Endothelial cell of umbilical vein (primary cell): ENCODE data around the gene TTC21B. TPM values are rescaled to one million over a fixed set of nuclear protein-coding genes. Genes with fewer than 3 reads are reported as not detected.

Source experiments
- BruUV-seq: library from RNA; stranded (reverse); fragments of 400-500 nt; replicated peaks from 2 replicates; lab custom pipeline; 2021; lab: Mats Ljungman, UMichigan
- CTCF ChIA-PET: fragments of 300-600, 350-600 bp; sonication (Branson Sonifier 250); formaldehyde crosslinking; loops from one replicate; lab custom pipeline; 2021; ENCODE audit warnings: antibody characterized with exemption, inconsistent platforms; lab: Charles Lee
- POLR2A ChIA-PET: fragments of 300-600, 350-600 bp; sonication (Branson Sonifier 250); formaldehyde crosslinking; loops from one replicate; lab custom pipeline; 2021; ENCODE audit warnings: antibody characterized with exemption, inconsistent platforms; lab: Charles Lee
- DNase-seq: peaks from one replicate; pipeline ENCODE4 v3.0.0-alpha.2; 2011; ENCODE audit warnings: low read depth, low spot score
- FAIRE-seq: peaks from 2 replicates; lab custom pipeline; 2011; peaks lifted over from hg19 to GRCh38; lab: Jason Lieb, UNC
- H2AFZ ChIP-seq: 2 replicates; pipeline ENCODE4 v1.6.0; 2012; ENCODE audit warnings: low read depth, low read length, control low read depth, inconsistent platforms
- H3K27ac ChIP-seq: 2 replicates; pipeline ENCODE4 v1.5.1; 2011; ENCODE audit warnings: low read depth, mild to moderate bottlenecking, control low read depth, low read length, moderate library complexity; ENCODE audit not compliant: insufficient read depth
- H3K27me3 ChIP-seq, 2 experiments: 2 replicates each; pipeline versions ENCODE4 v1.6.0 to v1.6.1; 2011; ENCODE audit warnings: low read length in 2 of 2, mixed read lengths in 1 of 2; ENCODE audit not compliant: control insufficient read depth in 2 of 2, insufficient read depth in 2 of 2
- H3K36me3 ChIP-seq, 2 experiments: 2 replicates in 1 of 2; 3 replicates in 1 of 2; pipeline ENCODE4 v1.5.1; 2011; ENCODE audit warnings: low read length in 2 of 2, mild to moderate bottlenecking in 1 of 2, moderate library complexity in 1 of 2; ENCODE audit not compliant: control insufficient read depth in 2 of 2, insufficient read depth in 2 of 2; ENCODE audit errors: extremely low read depth in 1 of 2
- H3K4me1 ChIP-seq: 3 replicates; pipeline ENCODE4 v1.5.1; 2011; ENCODE audit warnings: mild to moderate bottlenecking, low read length; ENCODE audit not compliant: control insufficient read depth, insufficient read depth; ENCODE audit errors: extremely low read depth
- H3K4me2 ChIP-seq: 2 replicates; pipeline ENCODE4 v1.6.1; 2011; ENCODE audit warnings: low read length, control low read depth, mixed read lengths; ENCODE audit not compliant: insufficient read depth
- H3K4me3 ChIP-seq, 3 experiments: fragments of 200-600 bp in 1 of 3; sonication (generic), shearing (Covaris generic) in 1 of 3; replicated peaks in 1 of 3; 2 replicates each; pipeline ENCODE4 v1.5.1; 2011 to 2016; ENCODE audit warnings: control low read depth in 3 of 3, low read length in 3 of 3, mild to moderate bottlenecking in 2 of 3, inconsistent platforms in 1 of 3, low read depth in 1 of 3, moderate library complexity in 1 of 3; ENCODE audit not compliant: insufficient read depth in 1 of 3
- H3K79me2 ChIP-seq: 2 replicates; pipeline ENCODE4 v1.6.0; 2012; ENCODE audit warnings: low read length, inconsistent platforms; ENCODE audit not compliant: control insufficient read depth, insufficient read depth
- H3K9ac ChIP-seq: replicated peaks from 2 replicates; pipeline ENCODE3; 2011; ENCODE audit warnings: low read length, control low read depth; ENCODE audit not compliant: insufficient read depth; ENCODE audit errors: extremely low read depth
- H3K9me1 ChIP-seq: replicated peaks from 3 replicates; pipeline ENCODE4 v1.6.0; 2011; ENCODE audit warnings: mild to moderate bottlenecking, low read length; ENCODE audit not compliant: control insufficient read depth, insufficient read depth; ENCODE audit errors: extremely low read depth
- H3K9me3 ChIP-seq: replicated peaks from 2 replicates; pipeline ENCODE4 v1.5.1; 2012; ENCODE audit warnings: low read length, inconsistent platforms; ENCODE audit not compliant: control insufficient read depth, insufficient read depth
- H4K20me1 ChIP-seq: replicated peaks from 2 replicates; pipeline ENCODE3; 2011; ENCODE audit warnings: mild to moderate bottlenecking, low read length; ENCODE audit not compliant: control insufficient read depth, insufficient read depth; ENCODE audit errors: extremely low read depth
- CTCF ChIP-seq, 2 donors: IDR thresholded peaks; 1 replicate in 1 of 2; 2 replicates in 1 of 2; pipeline ENCODE4 v1.5.1; 2011; ENCODE audit warnings: low read length in 2 of 2, mild to moderate bottlenecking in 2 of 2, moderate library complexity in 2 of 2, control low read depth in 1 of 2, inconsistent platforms in 1 of 2, low read depth in 1 of 2; ENCODE audit not compliant: insufficient read depth in 1 of 2; ENCODE audit errors: extremely low read depth in 1 of 2
- EZH2 ChIP-seq: IDR thresholded peaks from 2 replicates; pipeline ENCODE4 v1.6.1; 2012; ENCODE audit warnings: borderline replicate concordance, low read depth, mild to moderate bottlenecking, moderate library complexity, low read length, inconsistent platforms; ENCODE audit not compliant: severe bottlenecking
- FOS ChIP-seq: IDR thresholded peaks from 2 replicates; pipeline ENCODE4 v1.6.1; 2011; ENCODE audit warnings: mild to moderate bottlenecking, low read length, moderate library complexity, borderline replicate concordance; ENCODE audit not compliant: insufficient read depth
- GATA2 ChIP-seq: IDR thresholded peaks from 2 replicates; pipeline ENCODE4 v1.7.0; 2011; ENCODE audit warnings: low read depth, mild to moderate bottlenecking, moderate library complexity, mixed read lengths, low read length; ENCODE audit not compliant: insufficient read length, insufficient read depth
- JUN ChIP-seq: IDR thresholded peaks from 2 replicates; pipeline ENCODE4 v1.6.1; 2011; ENCODE audit warnings: borderline replicate concordance, low read depth; ENCODE audit not compliant: insufficient read length, insufficient read depth
- MYC ChIP-seq: IDR thresholded peaks from one replicate; pipeline ENCODE4 v1.6.1; 2011; ENCODE audit warnings: mild to moderate bottlenecking, low read depth, low read length
- POLR2A ChIP-seq: IDR thresholded peaks from 2 replicates; pipeline ENCODE4 v1.6.1; 2012; ENCODE audit warnings: low read depth, mild to moderate bottlenecking, control low read depth, low read length
- POLR2AphosphoS5 ChIP-seq: IDR thresholded peaks from 2 replicates; pipeline ENCODE4 v1.6.1; 2012; ENCODE audit warnings: low read depth, mild to moderate bottlenecking, control low read depth, low read length, moderate library complexity; ENCODE audit not compliant: insufficient read depth
- dilution Hi-C: fragments of 300-500 bp; cut with MboI; formaldehyde crosslinking; loops from one replicate; pipeline ENCODE4 v1.15.0; 2019; ENCODE audit warnings: low sequenced_read_pairs; ENCODE audit not compliant: extremely low pct_ligation_motif_present
- intact Hi-C: fragments of 100-400 bp; cut with micrococcal nuclease; formaldehyde crosslinking; loops from one replicate; pipeline ENCODE4 v1.10.0; 2022
- polyA plus RNA-seq, 4 experiments: library from polyadenylated mRNA; depleted of rRNA in 3 of 4; stranded (reverse) in 3 of 4; unstranded in 1 of 4; fragments of >200 nt; gene quantifications; 2 replicates each; pipeline versions ENCODE4 v1.2.1 to v1.2.3, GENCODE V29; 2011 to 2012; ENCODE audit warnings: missing spikeins in 1 of 4
- total RNA-seq: library from RNA; stranded (reverse); gene quantifications from 2 replicates; pipeline ENCODE4 v1.2.3, GENCODE V29; 2021
- TF ChIP-seq, protein P1 (sequence below): IDR thresholded peaks from 2 replicates; pipeline ENCODE4 v1.6.1; 2011; ENCODE audit not compliant: insufficient read depth, insufficient read length

The TTC21B gene
- total and polyA plus RNA-seq, 2 donors (not counting 3 experiments of a cell fraction or from before 2014, with no cell fraction given), result 8.0 to 21.9 TPM

- BruUV-seq, result no TSS peak
These were observed 3.6 kb upstream of the TTC21B start for GRCh38 chr2:165957030-165957675.

More at GRCh38 chr2:165957030-165957675, 3.6 kb upstream of the TTC21B start:
- Histone ChIP-seq H2AFZ (no peak overlapping the region), H3K36me3 (no peaks in the 10 kb centered on the region), H4K20me1 (no peaks in the 10 kb centered on the region), H3K79me2 (peaks cover 11% of the 10 kb centered on the region), H3K27me3 (no peaks in the 10 kb centered on the region), H3K27ac (no peak overlapping the region), H3K9ac (no peak overlapping the region), H3K9me1 (no peaks in the 10 kb centered on the region), H3K9me3 (no peaks in the 10 kb centered on the region), H3K4me2 (no peak overlapping the region), H3K4me3 (no peak overlapping the region), H3K4me1 (peaks cover 14% of the 10 kb centered on the region)
- POLR2A ChIA-PET, result no interaction called here
- dilution Hi-C loops (no loop called here), intact Hi-C loops (no loop called here)
- no peak for DNase-seq
- FAIRE-seq, result no peak
- TF ChIP-seq GATA2 (no peak), FOS (no peak), POLR2A (no peak), CTCF (IDR thresholded peaks at IDR 0.05; ENCODE audit: extremely low read depth in 1 of 2, insufficient read depth in 1 of 2, low read depth in 1 of 2, low read length in 2 of 2) (no peak), JUN (no peak), MYC (no peak), POLR2AphosphoS5 (no peak), EZH2 (no peak)
- TF ChIP-seq, protein P1, sequence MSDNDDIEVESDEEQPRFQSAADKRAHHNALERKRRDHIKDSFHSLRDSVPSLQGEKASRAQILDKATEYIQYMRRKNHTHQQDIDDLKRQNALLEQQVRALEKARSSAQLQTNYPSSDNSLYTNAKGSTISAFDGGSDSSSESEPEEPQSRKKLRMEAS, result no peak
- CTCF ChIA-PET, result interaction anchor here (1.0 to 5.9 kb wide), 4 partner anchors 100 to 171 kb away, joined by 7 to 193 read pairs (median 10); partner anchors contain the start of gene SCN1A
